ENCODE measurements around the gene INTS7. TPM values are rescaled to one million over a fixed set of nuclear protein-coding genes. Genes with fewer than 3 reads are reported as not detected.

The INTS7 gene
- total RNA-seq, 1 experiment from 2014 or later = 25.3 TPM

DNA sequence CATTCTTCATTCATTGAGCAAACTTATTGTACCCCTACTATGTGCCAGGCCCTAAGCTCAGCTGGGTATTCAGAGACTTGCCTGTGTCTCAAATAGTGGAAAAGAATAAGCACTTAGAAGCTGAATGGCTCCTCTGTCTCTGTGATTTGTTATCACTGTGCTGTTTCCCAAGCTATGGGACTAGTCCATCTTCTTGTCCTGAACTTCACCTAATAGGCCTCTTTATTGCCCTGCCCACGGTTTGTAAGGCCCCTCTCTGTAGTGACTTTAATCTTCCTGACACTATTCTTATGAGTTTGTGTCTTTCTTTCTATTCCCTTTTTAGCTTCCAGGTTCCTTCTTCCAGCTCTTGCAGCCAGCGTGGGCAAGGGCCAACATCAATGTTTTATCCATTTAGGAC is 119.4 kb downstream of the INTS7 start:
- Histone ChIP-seq H3K9me2 (replicated peaks; ENCODE audit: low read length) (no peaks in the 10 kb centered on the region), H3K27ac (ENCODE audit: low read length) (no peak overlapping the region), H3K27me3 (ENCODE audit: low read length) (peaks cover 50% of the 10 kb centered on the region), H2AFZ (ENCODE audit: low read length) (no peak overlapping the region), H3K4me2 (ENCODE audit: low read length) (no peak overlapping the region), H3F3A (ENCODE audit: low read length, unreplicated experiment) (no peaks in the 10 kb centered on the region), H3K79me2 (ENCODE audit: low read length) (no peaks in the 10 kb centered on the region), H3K4me3 (ENCODE audit: low read length) (no peak overlapping the region), H3K9ac (ENCODE audit: low read length) (no peak overlapping the region), H3K4me1 (ENCODE audit: insufficient read depth, low read length) (peaks cover 34% of the 10 kb centered on the region), H3K9me3 (ENCODE audit: low read length) (no peaks in the 10 kb centered on the region), H3K36me3 (ENCODE audit: low read depth, low read length) (no peaks in the 10 kb centered on the region), H4K20me1 (ENCODE audit: low read length) (0 out of 2 replicates have a peak, but pooled peaks cover 5% of the 10 kb centered on the region)
- POLR2A ChIA-PET (ENCODE audit: unreplicated experiment) = no interaction called here
- intact Hi-C loops (cut with micrococcal nuclease) = no loop called here
- no TSS peak for BruUV-seq (replicated peaks)
- TF ChIP-seq EZH2 (IDR thresholded peaks at IDR 0.05; ENCODE audit: low read length, unreplicated experiment) (no peak), EZH2phosphoT487 (IDR thresholded peaks at IDR 0.05; ENCODE audit: borderline replicate concordance, low read length) (no peak)
- TF ChIP-seq, protein P1, sequence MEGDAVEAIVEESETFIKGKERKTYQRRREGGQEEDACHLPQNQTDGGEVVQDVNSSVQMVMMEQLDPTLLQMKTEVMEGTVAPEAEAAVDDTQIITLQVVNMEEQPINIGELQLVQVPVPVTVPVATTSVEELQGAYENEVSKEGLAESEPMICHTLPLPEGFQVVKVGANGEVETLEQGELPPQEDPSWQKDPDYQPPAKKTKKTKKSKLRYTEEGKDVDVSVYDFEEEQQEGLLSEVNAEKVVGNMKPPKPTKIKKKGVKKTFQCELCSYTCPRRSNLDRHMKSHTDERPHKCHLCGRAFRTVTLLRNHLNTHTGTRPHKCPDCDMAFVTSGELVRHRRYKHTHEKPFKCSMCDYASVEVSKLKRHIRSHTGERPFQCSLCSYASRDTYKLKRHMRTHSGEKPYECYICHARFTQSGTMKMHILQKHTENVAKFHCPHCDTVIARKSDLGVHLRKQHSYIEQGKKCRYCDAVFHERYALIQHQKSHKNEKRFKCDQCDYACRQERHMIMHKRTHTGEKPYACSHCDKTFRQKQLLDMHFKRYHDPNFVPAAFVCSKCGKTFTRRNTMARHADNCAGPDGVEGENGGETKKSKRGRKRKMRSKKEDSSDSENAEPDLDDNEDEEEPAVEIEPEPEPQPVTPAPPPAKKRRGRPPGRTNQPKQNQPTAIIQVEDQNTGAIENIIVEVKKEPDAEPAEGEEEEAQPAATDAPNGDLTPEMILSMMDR (conservative IDR thresholded peaks at IDR 0.05; ENCODE audit: low read depth, low read length) = no peak
- CTCF ChIA-PET = no interaction called here
- no peak for DNase-seq
- no peak for ATAC-seq

DNA sequence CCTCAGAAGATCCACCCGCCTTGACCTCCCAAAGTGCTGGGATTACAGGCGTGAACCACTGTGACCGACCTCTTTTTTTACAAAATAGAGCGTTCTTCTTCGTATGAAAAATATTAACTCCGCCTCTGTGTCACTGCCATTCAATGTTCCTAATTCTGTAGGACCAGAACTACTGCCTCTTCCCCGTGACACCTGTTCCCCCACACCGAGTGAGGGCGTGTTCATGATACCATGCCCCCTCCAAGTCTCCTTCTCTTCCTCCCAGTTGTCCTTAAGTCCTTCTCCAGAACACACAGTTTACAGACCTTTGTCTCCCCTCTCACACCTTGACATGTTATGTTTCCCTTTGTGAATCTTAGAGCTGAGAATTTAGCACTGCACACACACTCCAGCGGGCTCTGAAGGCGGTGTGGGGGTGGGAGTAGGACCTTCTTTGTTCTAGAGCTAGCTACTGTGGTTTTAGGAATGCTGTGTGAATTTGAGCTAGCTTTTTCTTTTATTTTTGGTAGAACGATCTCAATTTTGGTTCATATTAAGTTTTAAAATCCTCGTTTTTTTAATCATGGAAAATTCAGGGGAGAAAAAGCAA is 122.4 kb downstream of the INTS7 start:
- Histone ChIP-seq H3K36me3 (ENCODE audit: low read depth, low read length) (no peaks in the 10 kb centered on the region), H3K27me3 (ENCODE audit: low read length) (peaks cover 79% of the 10 kb centered on the region), H3K9me2 (replicated peaks; ENCODE audit: low read length) (no peaks in the 10 kb centered on the region), H3K9me3 (ENCODE audit: low read length) (no peaks in the 10 kb centered on the region), H3K79me2 (ENCODE audit: low read length) (no peaks in the 10 kb centered on the region), H3K9ac (ENCODE audit: low read length) (no peak overlapping the region), H4K20me1 (ENCODE audit: low read length) (no peaks in the 10 kb centered on the region), H3K4me3 (ENCODE audit: low read length) (no peak overlapping the region), H3K4me1 (ENCODE audit: insufficient read depth, low read length) (peaks cover 24% of the 10 kb centered on the region), H2AFZ (ENCODE audit: low read length) (no peak overlapping the region), H3K4me2 (ENCODE audit: low read length) (no peak overlapping the region), H3F3A (ENCODE audit: low read length, unreplicated experiment) (no peaks in the 10 kb centered on the region), H3K27ac (ENCODE audit: low read length) (no peak overlapping the region)
- ChIA-PET POLR2A (ENCODE audit: unreplicated experiment) (no interaction called here), CTCF (no interaction called here)
- intact Hi-C loops (cut with micrococcal nuclease) = no loop called here
- DNase-seq (no peak), ATAC-seq (no peak)
- TF ChIP-seq EZH2 (IDR thresholded peaks at IDR 0.05; ENCODE audit: low read length, unreplicated experiment) = no peak
- TF ChIP-seq, protein P1 (conservative IDR thresholded peaks at IDR 0.05; ENCODE audit: low read depth, low read length) = no peak
- TF ChIP-seq EZH2phosphoT487 (IDR thresholded peaks at IDR 0.05; ENCODE audit: borderline replicate concordance, low read length) = no peak
- no TSS peak for BruUV-seq (replicated peaks)

GRCh38 chr1:211912038-211912437 is 123.3 kb downstream of the INTS7 start:
- H3K36me3 ChIP-seq (ENCODE audit: low read depth, low read length) = no peaks in the 10 kb centered on the region
- no peak overlapping the region for H3K4me3 ChIP-seq (ENCODE audit: low read length)
- H3K4me2 ChIP-seq (ENCODE audit: low read length) = peak overlapping the region; percentile 58
- no peaks in the 10 kb centered on the region for H3F3A ChIP-seq (ENCODE audit: low read length, unreplicated experiment)
- H3K79me2 ChIP-seq (ENCODE audit: low read length) = no peaks in the 10 kb centered on the region
- peak overlapping the region; percentile 29 for H3K27ac ChIP-seq (ENCODE audit: low read length)
- peak; percentile 98 for DNase-seq
- H3K9me2 ChIP-seq (replicated peaks; ENCODE audit: low read length) = no peaks in the 10 kb centered on the region
- POLR2A ChIA-PET (ENCODE audit: unreplicated experiment) = no interaction called here
- no TSS peak for BruUV-seq (replicated peaks)
- ATAC-seq = peak; percentile 87
- H4K20me1 ChIP-seq (ENCODE audit: low read length) = no peaks in the 10 kb centered on the region
- no peak overlapping the region for H3K9ac ChIP-seq (ENCODE audit: low read length)
- no peak overlapping the region for H2AFZ ChIP-seq (ENCODE audit: low read length)
- intact Hi-C loops (cut with micrococcal nuclease) = no loop called here
- TF ChIP-seq EZH2phosphoT487 (IDR thresholded peaks at IDR 0.05; ENCODE audit: borderline replicate concordance, low read length) = peak; percentile 63; the same call in 1 of the 2 replicates
- TF ChIP-seq, protein P1 (conservative IDR thresholded peaks at IDR 0.05; ENCODE audit: low read depth, low read length) = no peak
- no peaks in the 10 kb centered on the region for H3K9me3 ChIP-seq (ENCODE audit: low read length)
- H3K4me1 ChIP-seq (ENCODE audit: insufficient read depth, low read length) = peaks cover 18% of the 10 kb centered on the region
- CTCF ChIA-PET = no interaction called here
- H3K27me3 ChIP-seq (ENCODE audit: low read length) = peaks cover 80% of the 10 kb centered on the region
